GM12878 (cell line): ENCODE results near the gene OR5I1.

Experiments
- BACH1 ChIP-seq: fragments of 450-650 bp; IDR thresholded peaks from 2 replicates; pipeline ENCODE4 v1.6.1; 2017; ENCODE audit warnings: mild to moderate bottlenecking, borderline replicate concordance
- CREB1 ChIP-seq: IDR thresholded peaks from 2 replicates; pipeline ENCODE4 v1.6.1; 2012; ENCODE audit warnings: low read depth, mild to moderate bottlenecking, inconsistent platforms
- HCFC1 ChIP-seq: fragments of 150-350 bp; IDR thresholded peaks from 2 replicates; pipeline ENCODE4 v1.6.1; 2014; ENCODE audit warnings: low read length
- JUND ChIP-seq: IDR thresholded peaks from 2 replicates; pipeline ENCODE4 v1.6.1; 2012; ENCODE audit warnings: low read depth, mild to moderate bottlenecking, low read length, improper control_type of control experiment, moderate library complexity
- POLR2A ChIP-seq: IDR thresholded peaks from 2 replicates; pipeline ENCODE4 v1.6.1; 2011; ENCODE audit warnings: low read depth, mild to moderate bottlenecking, low read length
- RBBP5 ChIP-seq: fragments of 200-600 bp; sonication (generic); conservative IDR thresholded peaks from 2 replicates; pipeline ENCODE4 v1.6.1; 2016
- SREBF2 ChIP-seq: IDR thresholded peaks from 2 replicates; pipeline ENCODE4 v1.6.1; 2012; ENCODE audit warnings: mild to moderate bottlenecking, low read length
- SRF ChIP-seq, 2 experiments: IDR thresholded peaks; 2 replicates each; pipeline ENCODE4 v1.6.1; 2011; ENCODE audit warnings: low read depth in 2 of 2, low read length in 2 of 2, mild to moderate bottlenecking in 1 of 2, moderate library complexity in 1 of 2
- ZNF384 ChIP-seq: IDR thresholded peaks from 2 replicates; pipeline ENCODE4 v1.6.1; 2012; ENCODE audit warnings: low read depth, mild to moderate bottlenecking, low read length, improper control_type of control experiment, borderline replicate concordance
- TF ChIP-seq, protein P1 (sequence below), 3 experiments: IDR thresholded peaks in 2 of 3; conservative IDR thresholded peaks in 1 of 3; 2 replicates each; pipeline ENCODE4 v1.5.1; 2011; ENCODE audit warnings: low read depth in 3 of 3, low read length in 3 of 3, mild to moderate bottlenecking in 3 of 3, control low read depth in 2 of 3, moderate library complexity in 2 of 3, inconsistent platforms in 1 of 3, mixed read lengths in 1 of 3; ENCODE audit not compliant: control insufficient read depth in 2 of 3, insufficient read depth in 1 of 3; ENCODE audit errors: extremely low read depth in 1 of 3
- TF ChIP-seq, protein P2 (sequence below): IDR thresholded peaks from 2 replicates; pipeline ENCODE4 v1.6.1; 2012; ENCODE audit warnings: low read depth, low read length, improper control_type of control experiment
- TF ChIP-seq, protein P3 (sequence below): IDR thresholded peaks from 2 replicates; pipeline ENCODE4 v1.6.1; 2012; ENCODE audit warnings: low read depth, low read length, improper control_type of control experiment
- TF ChIP-seq, protein P4 (sequence below): fragments of 450-650 bp; IDR thresholded peaks from 2 replicates; pipeline ENCODE4 v1.6.1; 2016; ENCODE audit warnings: mild to moderate bottlenecking

DNA sequence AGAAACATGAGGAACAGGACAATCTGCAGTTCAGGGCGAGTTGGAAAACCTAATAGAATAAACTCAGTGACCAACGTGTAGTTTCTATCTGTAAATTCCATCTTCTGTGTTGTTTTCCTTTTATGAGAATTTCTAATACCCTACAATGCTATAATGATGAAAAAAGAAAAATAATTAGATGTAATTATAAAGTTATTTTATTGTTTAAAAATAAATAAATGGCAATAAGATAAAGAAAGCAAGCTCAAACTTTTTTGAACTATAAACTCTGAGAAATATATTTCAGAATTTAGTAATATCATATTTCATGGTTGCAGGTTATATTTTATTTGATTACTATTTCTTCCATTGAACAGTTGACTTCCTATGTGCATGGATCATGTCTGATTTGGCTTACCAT lies at the start of gene OR5I1:
- TF ChIP-seq CREB1, result no peak
- no peak for TF ChIP-seq HCFC1
- no peak for TF ChIP-seq POLR2A
- TF ChIP-seq, protein P1, sequence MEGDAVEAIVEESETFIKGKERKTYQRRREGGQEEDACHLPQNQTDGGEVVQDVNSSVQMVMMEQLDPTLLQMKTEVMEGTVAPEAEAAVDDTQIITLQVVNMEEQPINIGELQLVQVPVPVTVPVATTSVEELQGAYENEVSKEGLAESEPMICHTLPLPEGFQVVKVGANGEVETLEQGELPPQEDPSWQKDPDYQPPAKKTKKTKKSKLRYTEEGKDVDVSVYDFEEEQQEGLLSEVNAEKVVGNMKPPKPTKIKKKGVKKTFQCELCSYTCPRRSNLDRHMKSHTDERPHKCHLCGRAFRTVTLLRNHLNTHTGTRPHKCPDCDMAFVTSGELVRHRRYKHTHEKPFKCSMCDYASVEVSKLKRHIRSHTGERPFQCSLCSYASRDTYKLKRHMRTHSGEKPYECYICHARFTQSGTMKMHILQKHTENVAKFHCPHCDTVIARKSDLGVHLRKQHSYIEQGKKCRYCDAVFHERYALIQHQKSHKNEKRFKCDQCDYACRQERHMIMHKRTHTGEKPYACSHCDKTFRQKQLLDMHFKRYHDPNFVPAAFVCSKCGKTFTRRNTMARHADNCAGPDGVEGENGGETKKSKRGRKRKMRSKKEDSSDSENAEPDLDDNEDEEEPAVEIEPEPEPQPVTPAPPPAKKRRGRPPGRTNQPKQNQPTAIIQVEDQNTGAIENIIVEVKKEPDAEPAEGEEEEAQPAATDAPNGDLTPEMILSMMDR (IDR thresholded peaks at IDR 0.05 in 2 of 3, conservative IDR thresholded peaks at IDR 0.05 in 1 of 3; ENCODE audit: control insufficient read depth in 2 of 3, extremely low read depth in 1 of 3, insufficient read depth in 1 of 3, low read depth in 3 of 3, low read length in 3 of 3), result no peak
- no peak for TF ChIP-seq RBBP5
- TF ChIP-seq JUND, result no peak
- no peak for TF ChIP-seq SRF (IDR thresholded peaks at IDR 0.05; ENCODE audit: low read depth in 2 of 2, low read length in 2 of 2)
- TF ChIP-seq, protein P2, sequence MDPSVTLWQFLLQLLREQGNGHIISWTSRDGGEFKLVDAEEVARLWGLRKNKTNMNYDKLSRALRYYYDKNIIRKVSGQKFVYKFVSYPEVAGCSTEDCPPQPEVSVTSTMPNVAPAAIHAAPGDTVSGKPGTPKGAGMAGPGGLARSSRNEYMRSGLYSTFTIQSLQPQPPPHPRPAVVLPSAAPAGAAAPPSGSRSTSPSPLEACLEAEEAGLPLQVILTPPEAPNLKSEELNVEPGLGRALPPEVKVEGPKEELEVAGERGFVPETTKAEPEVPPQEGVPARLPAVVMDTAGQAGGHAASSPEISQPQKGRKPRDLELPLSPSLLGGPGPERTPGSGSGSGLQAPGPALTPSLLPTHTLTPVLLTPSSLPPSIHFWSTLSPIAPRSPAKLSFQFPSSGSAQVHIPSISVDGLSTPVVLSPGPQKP, result no peak
- no peak for TF ChIP-seq BACH1
- TF ChIP-seq, protein P3, sequence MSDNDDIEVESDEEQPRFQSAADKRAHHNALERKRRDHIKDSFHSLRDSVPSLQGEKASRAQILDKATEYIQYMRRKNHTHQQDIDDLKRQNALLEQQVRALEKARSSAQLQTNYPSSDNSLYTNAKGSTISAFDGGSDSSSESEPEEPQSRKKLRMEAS, result no peak
- no peak for TF ChIP-seq ZNF384
- TF ChIP-seq, protein P4, sequence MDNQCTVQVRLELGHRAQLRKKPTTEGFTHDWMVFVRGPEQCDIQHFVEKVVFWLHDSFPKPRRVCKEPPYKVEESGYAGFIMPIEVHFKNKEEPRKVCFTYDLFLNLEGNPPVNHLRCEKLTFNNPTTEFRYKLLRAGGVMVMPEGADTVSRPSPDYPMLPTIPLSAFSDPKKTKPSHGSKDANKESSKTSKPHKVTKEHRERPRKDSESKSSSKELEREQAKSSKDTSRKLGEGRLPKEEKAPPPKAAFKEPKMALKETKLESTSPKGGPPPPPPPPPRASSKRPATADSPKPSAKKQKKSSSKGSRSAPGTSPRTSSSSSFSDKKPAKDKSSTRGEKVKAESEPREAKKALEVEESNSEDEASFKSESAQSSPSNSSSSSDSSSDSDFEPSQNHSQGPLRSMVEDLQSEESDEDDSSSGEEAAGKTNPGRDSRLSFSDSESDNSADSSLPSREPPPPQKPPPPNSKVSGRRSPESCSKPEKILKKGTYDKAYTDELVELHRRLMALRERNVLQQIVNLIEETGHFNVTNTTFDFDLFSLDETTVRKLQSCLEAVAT, result no peak
- no peak for TF ChIP-seq SREBF2
